Activated T-cell treated with anti-CD3 and anti-CD28 coated beads, Interleukin-2, amount 50 U/mL, for 24 hours (primary cell): ENCODE results near the gene HS6ST3.

ENCODE experiments used
- DNase-seq: peaks from one replicate; pipeline ENCODE4 v3.0.0-alpha.2; 2020
- H3K27ac Mint-ChIP-seq: 2 replicates; pipeline ENCODE4 v1.8.0; 2020; ENCODE audit warnings: mild to moderate bottlenecking, mixed read lengths
- H3K27me3 Mint-ChIP-seq: 2 replicates; pipeline ENCODE4 v1.8.0; 2020; ENCODE audit warnings: mixed read lengths
- H3K36me3 Mint-ChIP-seq: 2 replicates; pipeline ENCODE4 v1.8.0; 2020; ENCODE audit warnings: low read depth, mixed read lengths
- H3K4me1 Mint-ChIP-seq: 2 replicates; pipeline ENCODE4 v1.8.0; 2020; ENCODE audit warnings: low read depth, mixed read lengths
- H3K4me3 Mint-ChIP-seq: 2 replicates; pipeline ENCODE4 v1.8.0; 2020; ENCODE audit warnings: mild to moderate bottlenecking, moderate library complexity, mixed read lengths
- H3K9me3 Mint-ChIP-seq: 2 replicates; pipeline ENCODE4 v1.8.0; 2020; ENCODE audit warnings: mixed read lengths

Gene HS6ST3

GRCh38 chr13:96202315-96202714 lies 112.4 kb downstream of the HS6ST3 start:
- no peaks in the 10 kb centered on the region for H3K4me1 Mint-ChIP-seq
- no peak overlapping the region for H3K27ac Mint-ChIP-seq
- no peaks in the 10 kb centered on the region for H3K27me3 Mint-ChIP-seq
- no peak overlapping the region for H3K4me3 Mint-ChIP-seq
- H3K36me3 Mint-ChIP-seq = no peaks in the 10 kb centered on the region
- H3K9me3 Mint-ChIP-seq = peaks cover 16% of the 10 kb centered on the region
- DNase-seq = no peak

- no peak for DNase-seq
- Mint-ChIP-seq H3K36me3 (no peaks in the 10 kb centered on the region), H3K4me3 (no peak overlapping the region), H3K27ac (no peak overlapping the region), H3K4me1 (no peaks in the 10 kb centered on the region), H3K27me3 (no peaks in the 10 kb centered on the region), H3K9me3 (peaks cover 16% of the 10 kb centered on the region)
Measured at GRCh38 chr13:96203471-96203870, 113.6 kb downstream of the HS6ST3 start.

- Mint-ChIP-seq H3K36me3 (no peaks in the 10 kb centered on the region), H3K9me3 (peaks cover 8% of the 10 kb centered on the region), H3K27me3 (no peaks in the 10 kb centered on the region), H3K4me3 (no peak overlapping the region), H3K27ac (no peak overlapping the region), H3K4me1 (no peaks in the 10 kb centered on the region)
- no peak for DNase-seq
Measured at GRCh38 chr13:96214824-96215445, 125.0 kb downstream of the HS6ST3 start.

GRCh38 chr13:96216543-96216942 lies 126.6 kb downstream of the HS6ST3 start:
- Mint-ChIP-seq H3K4me3 (no peak overlapping the region), H3K27ac (no peak overlapping the region), H3K36me3 (no peaks in the 10 kb centered on the region), H3K27me3 (no peaks in the 10 kb centered on the region), H3K9me3 (peaks cover 7% of the 10 kb centered on the region), H3K4me1 (no peaks in the 10 kb centered on the region)
- no peak for DNase-seq

GRCh38 chr13:96218475-96218874 lies 128.6 kb downstream of the HS6ST3 start:
- DNase-seq = no peak
- H3K4me1 Mint-ChIP-seq = no peaks in the 10 kb centered on the region
- H3K27me3 Mint-ChIP-seq = no peaks in the 10 kb centered on the region
- H3K36me3 Mint-ChIP-seq = no peaks in the 10 kb centered on the region
- no peak overlapping the region for H3K4me3 Mint-ChIP-seq
- no peak overlapping the region for H3K27ac Mint-ChIP-seq
- H3K9me3 Mint-ChIP-seq = peaks cover 2% of the 10 kb centered on the region

GRCh38 chr13:96221471-96221870 lies 131.6 kb downstream of the HS6ST3 start:
- no peak overlapping the region for H3K27ac Mint-ChIP-seq
- H3K9me3 Mint-ChIP-seq = peaks cover 2% of the 10 kb centered on the region
- no peaks in the 10 kb centered on the region for H3K36me3 Mint-ChIP-seq
- H3K4me1 Mint-ChIP-seq = no peaks in the 10 kb centered on the region
- H3K4me3 Mint-ChIP-seq = no peak overlapping the region
- DNase-seq = no peak
- no peaks in the 10 kb centered on the region for H3K27me3 Mint-ChIP-seq

- Mint-ChIP-seq H3K4me3 (no peak overlapping the region), H3K36me3 (no peaks in the 10 kb centered on the region), H3K27ac (no peak overlapping the region), H3K27me3 (no peaks in the 10 kb centered on the region), H3K4me1 (no peaks in the 10 kb centered on the region), H3K9me3 (peaks cover 2% of the 10 kb centered on the region)
- DNase-seq = no peak
Measured at GRCh38 chr13:96223231-96223630, 133.3 kb downstream of the HS6ST3 start.

GRCh38 chr13:96229356-96229755 lies 139.4 kb downstream of the HS6ST3 start:
- H3K9me3 Mint-ChIP-seq = peaks cover 2% of the 10 kb centered on the region
- H3K27ac Mint-ChIP-seq = no peak overlapping the region
- no peak overlapping the region for H3K4me3 Mint-ChIP-seq
- no peak for DNase-seq
- H3K4me1 Mint-ChIP-seq = no peaks in the 10 kb centered on the region
- no peaks in the 10 kb centered on the region for H3K36me3 Mint-ChIP-seq
- no peaks in the 10 kb centered on the region for H3K27me3 Mint-ChIP-seq

DNA sequence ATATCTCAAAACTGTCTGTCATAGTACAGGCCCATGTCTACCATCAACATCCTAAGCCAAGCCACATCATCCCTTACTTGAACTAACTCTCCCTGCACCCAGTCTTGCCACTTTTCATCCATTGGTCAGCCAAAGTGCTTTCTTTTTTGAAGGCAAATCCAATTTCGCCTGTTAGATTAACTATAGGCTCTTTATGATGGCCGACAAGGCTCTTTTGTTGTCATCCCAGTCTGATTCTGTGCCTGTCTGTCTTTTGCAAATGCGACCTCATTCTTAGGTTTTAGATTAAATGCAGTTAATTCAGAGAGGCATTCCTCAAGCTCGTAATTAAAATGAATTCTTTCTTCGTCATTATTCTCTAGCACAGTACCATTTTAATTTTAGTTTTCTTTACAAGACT lies 148.3 kb downstream of the HS6ST3 start:
- DNase-seq = no peak
- no peaks in the 10 kb centered on the region for H3K9me3 Mint-ChIP-seq
- H3K27me3 Mint-ChIP-seq = no peaks in the 10 kb centered on the region
- H3K4me3 Mint-ChIP-seq = no peak overlapping the region
- no peaks in the 10 kb centered on the region for H3K36me3 Mint-ChIP-seq
- no peaks in the 10 kb centered on the region for H3K4me1 Mint-ChIP-seq
- no peak overlapping the region for H3K27ac Mint-ChIP-seq

DNA sequence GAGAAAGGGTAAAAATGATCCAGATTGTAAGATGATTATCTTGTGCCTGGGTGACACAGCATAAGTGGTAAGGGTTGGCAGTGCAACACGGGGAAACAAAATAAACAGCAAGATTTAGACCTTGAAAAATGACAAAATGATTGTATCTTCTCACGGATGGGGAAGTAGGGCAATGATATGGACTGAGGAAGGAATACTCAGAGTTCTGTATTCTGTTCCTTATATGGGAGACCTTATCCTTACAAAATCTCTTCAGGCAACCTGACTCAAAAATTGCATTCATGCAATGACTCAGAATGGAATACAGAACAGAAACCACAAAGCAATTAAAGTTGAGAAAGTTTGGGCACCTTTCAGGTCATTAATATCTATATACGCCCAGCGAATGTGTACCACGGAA lies 149.0 kb downstream of the HS6ST3 start:
- H3K27ac Mint-ChIP-seq = no peak overlapping the region
- no peak for DNase-seq

DNA sequence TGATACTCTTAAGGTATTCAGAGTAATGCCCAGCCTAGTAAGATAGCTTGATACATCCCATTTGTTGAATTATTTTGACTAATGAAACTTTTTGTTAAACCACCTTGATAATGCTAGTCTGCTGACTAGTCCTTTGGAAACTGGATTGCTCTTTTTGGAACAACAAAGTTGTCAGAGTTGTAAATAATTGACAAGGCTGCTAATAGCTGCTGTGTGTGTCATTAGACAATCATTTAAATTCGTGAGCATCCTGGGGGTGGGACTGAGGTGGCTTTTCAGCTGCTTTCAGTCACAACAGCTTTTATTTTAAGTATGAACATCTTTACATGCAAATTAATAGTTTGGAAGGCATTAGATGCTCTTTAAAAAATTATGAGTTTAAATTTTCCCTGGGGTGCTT lies 153.5 kb downstream of the HS6ST3 start:
- Mint-ChIP-seq H3K4me3 (no peak overlapping the region), H3K9me3 (no peaks in the 10 kb centered on the region), H3K27me3 (no peaks in the 10 kb centered on the region), H3K27ac (no peak overlapping the region), H3K4me1 (no peaks in the 10 kb centered on the region), H3K36me3 (no peaks in the 10 kb centered on the region)
- no peak for DNase-seq

More for the DNA sequence above, 149.0 kb downstream of the HS6ST3 start:
- H3K27me3 Mint-ChIP-seq = no peaks in the 10 kb centered on the region
- H3K36me3 Mint-ChIP-seq = no peaks in the 10 kb centered on the region
- H3K9me3 Mint-ChIP-seq = no peaks in the 10 kb centered on the region
- H3K4me1 Mint-ChIP-seq = no peaks in the 10 kb centered on the region
- no peak overlapping the region for H3K4me3 Mint-ChIP-seq

GRCh38 chr13:96248103-96248502 lies 158.2 kb downstream of the HS6ST3 start:
- no peaks in the 10 kb centered on the region for H3K36me3 Mint-ChIP-seq
- H3K27me3 Mint-ChIP-seq = no peaks in the 10 kb centered on the region
- no peak overlapping the region for H3K4me3 Mint-ChIP-seq
- H3K4me1 Mint-ChIP-seq = no peaks in the 10 kb centered on the region
- H3K27ac Mint-ChIP-seq = no peak overlapping the region
- no peak for DNase-seq
- no peaks in the 10 kb centered on the region for H3K9me3 Mint-ChIP-seq

DNA sequence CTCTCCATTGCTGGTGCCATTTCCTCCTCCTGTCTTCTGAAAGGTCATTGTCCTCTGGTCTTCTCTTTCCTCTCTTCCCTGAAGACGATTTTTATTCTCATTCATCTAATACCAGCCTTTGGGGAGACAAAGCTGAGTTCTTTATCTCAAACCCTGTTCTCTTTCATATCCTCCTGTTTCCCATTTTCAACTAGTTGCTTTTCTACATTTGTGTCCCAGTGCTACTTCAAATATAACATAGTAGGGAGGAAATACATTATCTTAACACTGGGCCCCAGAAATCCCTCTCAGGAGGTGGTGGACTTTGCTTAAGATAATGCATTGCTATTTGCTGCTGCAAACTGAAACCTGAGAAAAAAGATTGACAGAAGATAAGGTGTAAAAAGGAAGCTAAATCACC lies 159.1 kb downstream of the HS6ST3 start:
- Mint-ChIP-seq H3K27me3 (no peaks in the 10 kb centered on the region), H3K4me1 (no peaks in the 10 kb centered on the region), H3K36me3 (no peaks in the 10 kb centered on the region), H3K27ac (no peak overlapping the region), H3K9me3 (no peaks in the 10 kb centered on the region), H3K4me3 (no peak overlapping the region)
- DNase-seq = no peak

GRCh38 chr13:96252903-96253302 lies 163.0 kb downstream of the HS6ST3 start:
- no peaks in the 10 kb centered on the region for H3K9me3 Mint-ChIP-seq
- no peak for DNase-seq
- no peak overlapping the region for H3K27ac Mint-ChIP-seq
- no peaks in the 10 kb centered on the region for H3K4me1 Mint-ChIP-seq
- H3K4me3 Mint-ChIP-seq = no peak overlapping the region
- no peaks in the 10 kb centered on the region for H3K27me3 Mint-ChIP-seq
- H3K36me3 Mint-ChIP-seq = no peaks in the 10 kb centered on the region

GRCh38 chr13:96273196-96273595 lies 183.3 kb downstream of the HS6ST3 start:
- Mint-ChIP-seq H3K4me3 (no peak overlapping the region), H3K27me3 (no peaks in the 10 kb centered on the region), H3K36me3 (no peaks in the 10 kb centered on the region), H3K9me3 (no peaks in the 10 kb centered on the region), H3K27ac (no peak overlapping the region), H3K4me1 (no peaks in the 10 kb centered on the region)
- DNase-seq = no peak

DNA sequence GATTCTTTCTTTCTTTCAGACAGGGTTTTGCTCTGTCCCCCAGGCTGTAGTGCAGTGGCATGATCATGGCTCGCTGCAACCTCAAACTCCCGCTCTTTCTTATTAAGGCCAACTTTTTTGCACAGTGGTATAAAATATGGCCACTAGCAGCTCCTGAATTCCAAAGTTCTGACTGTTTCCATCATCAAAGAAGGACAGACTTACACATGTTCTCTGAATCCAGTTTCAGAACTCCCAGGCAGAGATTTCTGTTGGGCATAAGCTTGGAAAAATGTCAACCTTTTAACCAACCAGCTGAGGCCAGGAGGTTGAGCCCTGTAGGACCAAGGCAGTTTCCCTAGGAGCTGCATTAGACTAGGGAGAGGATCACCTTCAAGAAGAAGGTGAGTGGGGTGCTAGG lies 184.1 kb downstream of the HS6ST3 start:
- DNase-seq = no peak
- H3K36me3 Mint-ChIP-seq = no peaks in the 10 kb centered on the region
- no peak overlapping the region for H3K27ac Mint-ChIP-seq
- H3K4me3 Mint-ChIP-seq = no peak overlapping the region
- H3K4me1 Mint-ChIP-seq = no peaks in the 10 kb centered on the region
- H3K9me3 Mint-ChIP-seq = no peaks in the 10 kb centered on the region
- no peaks in the 10 kb centered on the region for H3K27me3 Mint-ChIP-seq
